HG02623 (cell line): ENCODE data around the gene PHACTR1.

Source experiments
- ATAC-seq: cut with Tn5 transposase; IDR thresholded peaks from one replicate; pipeline ENCODE4 v1.9.1; 2021; ENCODE audit warnings: moderate library complexity; ENCODE audit not compliant: unreplicated experiment

Gene PHACTR1

GRCh38 chr6:13012977-13013680 is 296.6 kb downstream of the PHACTR1 start:
- no peak for ATAC-seq

GRCh38 chr6:13013681-13014503 is 297.3 kb downstream of the PHACTR1 start:
- no peak for ATAC-seq

- ATAC-seq, result no peak
Measured at GRCh38 chr6:13014504-13015378, 298.2 kb downstream of the PHACTR1 start.

GRCh38 chr6:13015379-13015681 is 298.8 kb downstream of the PHACTR1 start:
- ATAC-seq, result no peak

GRCh38 chr6:13024616-13025015 is 308.0 kb downstream of the PHACTR1 start:
- no peak for ATAC-seq

- ATAC-seq, result no peak
Measured at GRCh38 chr6:13025893-13026499, 309.4 kb downstream of the PHACTR1 start.

- ATAC-seq, result no peak
Measured at GRCh38 chr6:13026557-13026956, 310.0 kb downstream of the PHACTR1 start.

- no peak for ATAC-seq
Measured at GRCh38 chr6:13027207-13027606, 310.6 kb downstream of the PHACTR1 start.

GRCh38 chr6:13030396-13030795 is 313.8 kb downstream of the PHACTR1 start:
- no peak for ATAC-seq

GRCh38 chr6:13032566-13032965 is 316.0 kb downstream of the PHACTR1 start:
- ATAC-seq, result no peak

- no peak for ATAC-seq
Measured at GRCh38 chr6:13033145-13033544, 316.6 kb downstream of the PHACTR1 start.

GRCh38 chr6:13034316-13034715 is 317.7 kb downstream of the PHACTR1 start:
- no peak for ATAC-seq

GRCh38 chr6:13035606-13036005 is 319.0 kb downstream of the PHACTR1 start:
- no peak for ATAC-seq

- no peak for ATAC-seq
Measured at GRCh38 chr6:13038315-13038714, 321.7 kb downstream of the PHACTR1 start.

GRCh38 chr6:13038741-13039190 is 322.2 kb downstream of the PHACTR1 start:
- no peak for ATAC-seq

GRCh38 chr6:13044390-13044789 is 327.8 kb downstream of the PHACTR1 start:
- ATAC-seq, result no peak

GRCh38 chr6:13044896-13045295 is 328.3 kb downstream of the PHACTR1 start:
- ATAC-seq, result no peak

GRCh38 chr6:13045676-13046075 is 329.1 kb downstream of the PHACTR1 start:
- no peak for ATAC-seq

- ATAC-seq, result no peak
Measured at GRCh38 chr6:13046084-13046483, 329.5 kb downstream of the PHACTR1 start.

GRCh38 chr6:13048113-13048512 is 331.5 kb downstream of the PHACTR1 start:
- no peak for ATAC-seq

- ATAC-seq, result no peak
Measured at GRCh38 chr6:13049666-13050254, 333.2 kb downstream of the PHACTR1 start.
